ENCODE data around the gene FHOD3. TPM values are rescaled to one million over a fixed set of nuclear protein-coding genes. Genes with fewer than 3 reads are reported as not detected.

Gene FHOD3
- total RNA-seq, 4 donors from 2014 or later = 15.6 to 25.9 (median 21.6) TPM

DNA sequence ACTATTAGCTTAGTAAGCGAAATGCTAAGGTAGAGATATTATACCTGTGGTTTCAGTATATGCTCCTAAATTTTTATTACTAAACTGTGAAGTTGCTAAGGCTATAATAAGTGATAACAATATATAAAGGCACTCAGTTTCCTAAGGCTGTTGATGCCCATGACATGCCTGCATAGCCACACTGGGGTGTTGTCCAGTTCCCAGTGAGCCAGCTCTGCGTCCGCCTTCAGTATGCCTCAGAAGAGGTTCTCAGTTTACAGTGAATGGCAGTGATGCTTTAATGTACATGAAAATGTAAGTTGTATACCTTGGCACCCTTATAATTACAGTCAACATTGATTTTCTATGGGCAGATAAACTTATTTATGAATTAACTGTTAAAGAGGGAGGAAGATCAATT is 7.2 kb downstream of the FHOD3 start:
- no peak overlapping the region for H3K4me3 ChIP-seq
- no peak overlapping the region for H3K27ac ChIP-seq
- H3K27me3 ChIP-seq = no peaks in the 10 kb centered on the region
- TF ChIP-seq POLR2A (IDR thresholded peaks at IDR 0.05) (no peak), EP300 (IDR thresholded peaks at IDR 0.05) (no peak)
- TF ChIP-seq, protein P1, sequence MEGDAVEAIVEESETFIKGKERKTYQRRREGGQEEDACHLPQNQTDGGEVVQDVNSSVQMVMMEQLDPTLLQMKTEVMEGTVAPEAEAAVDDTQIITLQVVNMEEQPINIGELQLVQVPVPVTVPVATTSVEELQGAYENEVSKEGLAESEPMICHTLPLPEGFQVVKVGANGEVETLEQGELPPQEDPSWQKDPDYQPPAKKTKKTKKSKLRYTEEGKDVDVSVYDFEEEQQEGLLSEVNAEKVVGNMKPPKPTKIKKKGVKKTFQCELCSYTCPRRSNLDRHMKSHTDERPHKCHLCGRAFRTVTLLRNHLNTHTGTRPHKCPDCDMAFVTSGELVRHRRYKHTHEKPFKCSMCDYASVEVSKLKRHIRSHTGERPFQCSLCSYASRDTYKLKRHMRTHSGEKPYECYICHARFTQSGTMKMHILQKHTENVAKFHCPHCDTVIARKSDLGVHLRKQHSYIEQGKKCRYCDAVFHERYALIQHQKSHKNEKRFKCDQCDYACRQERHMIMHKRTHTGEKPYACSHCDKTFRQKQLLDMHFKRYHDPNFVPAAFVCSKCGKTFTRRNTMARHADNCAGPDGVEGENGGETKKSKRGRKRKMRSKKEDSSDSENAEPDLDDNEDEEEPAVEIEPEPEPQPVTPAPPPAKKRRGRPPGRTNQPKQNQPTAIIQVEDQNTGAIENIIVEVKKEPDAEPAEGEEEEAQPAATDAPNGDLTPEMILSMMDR (IDR thresholded peaks at IDR 0.05) = no peak
- 93 to 95% methylated on average over 3 of the region's 3 CpGs for WGBS, 2 donors
- no peaks in the 10 kb centered on the region for H3K36me3 ChIP-seq
- no peaks in the 10 kb centered on the region for H3K4me1 ChIP-seq
- DNase-seq (ENCODE audit: low spot score in 2 of 2) = no peak
- no peaks in the 10 kb centered on the region for H3K9me3 ChIP-seq

DNA sequence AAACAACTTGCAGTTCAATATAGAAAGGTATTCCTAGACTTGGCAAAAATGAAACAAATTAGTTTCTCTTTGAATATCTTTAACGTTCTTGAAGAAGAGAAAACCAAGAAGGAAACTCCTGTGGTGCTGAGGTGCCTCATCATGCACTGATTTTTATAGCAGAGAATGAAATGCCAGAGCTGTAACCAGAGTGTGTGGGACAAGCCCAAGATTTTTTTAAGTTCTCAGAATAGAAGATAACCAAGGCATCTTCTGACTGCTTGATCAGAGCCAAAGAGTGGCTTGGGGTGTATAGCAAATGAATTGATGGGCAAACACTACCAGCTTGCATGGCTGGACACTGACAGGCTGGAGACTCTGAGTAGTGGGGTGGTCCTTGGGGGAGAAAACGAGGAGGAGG is 7.9 kb downstream of the FHOD3 start:
- TF ChIP-seq EP300 (IDR thresholded peaks at IDR 0.05) (no peak), POLR2A (IDR thresholded peaks at IDR 0.05) (no peak)
- TF ChIP-seq, protein P1 (IDR thresholded peaks at IDR 0.05) = no peak
- H3K27me3 ChIP-seq = no peaks in the 10 kb centered on the region
- H3K9me3 ChIP-seq = no peaks in the 10 kb centered on the region
- 30 to 70% methylated on average over 2 of the region's 2 CpGs for WGBS, 2 donors
- DNase-seq (ENCODE audit: low spot score in 2 of 2) = no peak
- no peak overlapping the region for H3K27ac ChIP-seq
- H3K4me3 ChIP-seq = no peak overlapping the region
- H3K4me1 ChIP-seq = no peaks in the 10 kb centered on the region
- no peaks in the 10 kb centered on the region for H3K36me3 ChIP-seq

DNA sequence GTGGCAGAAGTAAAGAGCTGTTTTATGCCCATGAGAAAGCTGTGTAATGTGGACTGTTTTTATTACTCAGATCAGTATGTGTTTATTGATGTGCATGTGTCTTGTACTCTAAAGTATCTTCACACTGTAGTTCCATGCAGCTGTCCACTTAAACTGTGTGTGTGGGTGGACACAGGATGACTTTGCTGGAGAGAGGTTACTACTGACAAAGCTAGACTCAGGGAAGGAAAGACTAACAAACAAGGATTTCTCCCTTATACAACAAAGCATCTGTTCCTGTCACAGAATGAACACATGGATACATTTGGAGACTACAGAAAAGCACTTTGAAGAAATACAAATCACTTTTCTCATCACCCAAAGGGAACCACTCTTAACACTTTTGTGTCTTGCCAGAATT is 10.0 kb downstream of the FHOD3 start:
- Histone ChIP-seq H3K4me1 (no peaks in the 10 kb centered on the region), H3K36me3 (no peaks in the 10 kb centered on the region), H3K4me3 (no peak overlapping the region), H3K27me3 (no peaks in the 10 kb centered on the region), H3K9me3 (no peaks in the 10 kb centered on the region), H3K27ac (no peak overlapping the region)
- DNase-seq (ENCODE audit: low spot score in 2 of 2) = no peak
- TF ChIP-seq POLR2A (IDR thresholded peaks at IDR 0.05) (no peak), EP300 (IDR thresholded peaks at IDR 0.05) (no peak)
- TF ChIP-seq, protein P1 (IDR thresholded peaks at IDR 0.05) = no peak

DNA sequence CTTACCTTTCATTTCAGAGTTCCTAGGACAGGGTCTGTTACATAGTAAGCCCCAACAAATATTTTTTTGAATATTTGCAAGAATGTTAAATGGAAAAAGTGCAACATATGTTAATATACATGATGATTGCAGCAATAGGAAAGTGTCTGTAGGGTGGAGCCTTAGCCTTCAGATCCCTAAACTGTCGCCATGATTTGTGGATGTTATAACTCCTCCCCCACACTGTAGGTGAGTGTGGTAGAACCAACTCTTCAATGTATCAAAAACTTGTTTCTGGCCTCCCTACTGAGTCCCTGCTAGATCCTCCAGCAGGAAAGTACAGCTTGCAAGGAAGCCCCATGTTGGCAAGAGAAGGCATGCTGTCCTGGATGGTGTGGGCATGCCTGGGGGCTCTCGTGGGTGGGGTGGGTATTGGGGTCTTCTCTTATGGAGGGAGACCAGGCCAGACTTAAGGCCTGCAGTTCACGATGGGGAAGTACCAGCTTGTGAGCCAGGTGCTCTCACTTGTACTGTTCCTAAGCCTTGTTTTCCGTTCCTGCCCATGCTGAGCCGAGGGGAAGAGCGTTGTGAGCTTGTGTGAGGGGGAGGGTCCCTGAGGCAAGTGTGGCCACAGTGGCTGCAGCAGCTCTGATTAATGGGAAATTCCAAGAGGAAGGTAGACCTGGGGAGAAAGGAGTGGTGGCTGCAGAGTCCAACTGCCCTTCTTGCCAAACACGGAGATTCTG is 11.4 kb downstream of the FHOD3 start:
- Histone ChIP-seq H3K36me3 (no peaks in the 10 kb centered on the region), H3K4me1 (no peaks in the 10 kb centered on the region), H3K27me3 (no peaks in the 10 kb centered on the region), H3K9me3 (no peaks in the 10 kb centered on the region), H3K4me3 (no peak overlapping the region), H3K27ac (no peak overlapping the region)
- 79 to 81% methylated on average over 7 of the region's 7 CpGs for WGBS, 2 donors
- no peak for DNase-seq (ENCODE audit: low spot score in 2 of 2)
- TF ChIP-seq POLR2A (IDR thresholded peaks at IDR 0.05) = no peak
- TF ChIP-seq, protein P1 (IDR thresholded peaks at IDR 0.05) = no peak

DNA sequence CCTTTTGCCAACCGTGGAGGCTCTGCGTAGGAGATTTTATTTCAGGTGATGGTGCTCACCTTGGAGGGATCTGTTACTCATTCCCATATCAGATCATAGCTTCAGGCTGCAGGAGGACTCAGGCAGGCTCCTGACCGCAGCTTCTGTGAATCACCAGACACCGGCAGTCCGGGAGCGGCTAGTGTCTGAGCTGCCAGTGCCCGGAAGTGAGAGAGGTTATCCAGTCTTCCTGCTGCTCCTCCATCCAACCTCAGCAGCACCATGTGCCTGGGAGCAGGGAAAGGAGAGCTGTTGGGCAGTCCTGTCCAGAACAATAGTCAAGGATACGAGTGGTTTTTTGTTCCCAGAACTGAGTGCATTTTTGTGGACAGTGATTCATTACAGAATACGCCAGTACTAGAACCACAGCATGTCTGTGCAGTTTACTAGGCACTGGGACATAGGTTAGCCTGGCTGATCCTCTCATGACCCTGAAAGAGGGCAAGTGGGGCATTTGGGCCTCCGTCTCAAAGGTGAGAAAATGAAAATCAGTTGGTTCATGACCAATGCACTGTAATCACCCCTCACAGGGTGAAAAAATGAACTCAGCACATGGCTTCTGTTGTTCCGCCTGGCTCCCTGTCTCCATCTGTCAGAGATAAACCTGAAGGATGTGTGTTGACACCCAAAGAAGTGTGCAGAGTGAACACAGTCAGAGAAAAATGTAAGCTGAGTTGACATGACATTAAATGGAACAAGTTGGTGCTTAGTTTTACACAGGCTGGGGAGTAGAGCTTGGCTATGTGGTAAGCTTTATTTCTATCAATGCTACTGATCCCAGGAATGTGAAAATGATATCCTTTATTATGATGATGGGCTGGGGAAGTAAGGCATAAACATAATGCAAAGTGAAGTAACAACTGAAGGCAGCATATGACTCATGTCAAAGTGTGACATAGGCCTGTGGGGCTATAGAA is 12.2 kb downstream of the FHOD3 start:
- 72 to 73% methylated on average over 11 of the region's 11 CpGs for WGBS, 2 donors
- H3K27ac ChIP-seq = no peak overlapping the region
- DNase-seq (ENCODE audit: low spot score in 2 of 2) = no peak

More for the DNA sequence above, 12.2 kb downstream of the FHOD3 start:
- Histone ChIP-seq H3K27me3 (no peaks in the 10 kb centered on the region), H3K4me3 (no peak overlapping the region), H3K9me3 (no peaks in the 10 kb centered on the region), H3K36me3 (no peaks in the 10 kb centered on the region), H3K4me1 (no peaks in the 10 kb centered on the region)
- TF ChIP-seq POLR2A (IDR thresholded peaks at IDR 0.05) (no peak), EP300 (IDR thresholded peaks at IDR 0.05) (no peak)
- TF ChIP-seq, protein P1 (IDR thresholded peaks at IDR 0.05) = no peak
